Stomach (tissue), 4 donors: Measurements from ENCODE around the gene SMURF1.

Experiments used
- CTCF ChIP-seq, 7 experiments: fragments of 450-650 bp in 4 of 7; fragments of 200-600 bp in 3 of 7; sonication (generic) in 3 of 7; IDR thresholded peaks; one replicate each; pipeline ENCODE4 v1.5.1; 2016 to 2019; ENCODE audit warnings: antibody characterized with exemption in 7 of 7, control low read depth in 2 of 7, mild to moderate bottlenecking in 1 of 7
- POLR2A ChIP-seq, 4 donors: fragments of 450-650 bp; IDR thresholded peaks; one replicate each; pipeline ENCODE4 v1.6.1; 2016; ENCODE audit warnings: antibody characterized with exemption in 4 of 4, control low read depth in 2 of 4, mild to moderate bottlenecking in 1 of 4, moderate library complexity in 1 of 4

- TF ChIP-seq CTCF (IDR thresholded peaks at IDR 0.05), result no peak
- no peak for TF ChIP-seq POLR2A (IDR thresholded peaks at IDR 0.05)
Observed at GRCh38 chr7:99171731-99172130, 27.8 kb upstream of the SMURF1 start.
